ENCODE measurements around the gene STAG1.

DNA sequence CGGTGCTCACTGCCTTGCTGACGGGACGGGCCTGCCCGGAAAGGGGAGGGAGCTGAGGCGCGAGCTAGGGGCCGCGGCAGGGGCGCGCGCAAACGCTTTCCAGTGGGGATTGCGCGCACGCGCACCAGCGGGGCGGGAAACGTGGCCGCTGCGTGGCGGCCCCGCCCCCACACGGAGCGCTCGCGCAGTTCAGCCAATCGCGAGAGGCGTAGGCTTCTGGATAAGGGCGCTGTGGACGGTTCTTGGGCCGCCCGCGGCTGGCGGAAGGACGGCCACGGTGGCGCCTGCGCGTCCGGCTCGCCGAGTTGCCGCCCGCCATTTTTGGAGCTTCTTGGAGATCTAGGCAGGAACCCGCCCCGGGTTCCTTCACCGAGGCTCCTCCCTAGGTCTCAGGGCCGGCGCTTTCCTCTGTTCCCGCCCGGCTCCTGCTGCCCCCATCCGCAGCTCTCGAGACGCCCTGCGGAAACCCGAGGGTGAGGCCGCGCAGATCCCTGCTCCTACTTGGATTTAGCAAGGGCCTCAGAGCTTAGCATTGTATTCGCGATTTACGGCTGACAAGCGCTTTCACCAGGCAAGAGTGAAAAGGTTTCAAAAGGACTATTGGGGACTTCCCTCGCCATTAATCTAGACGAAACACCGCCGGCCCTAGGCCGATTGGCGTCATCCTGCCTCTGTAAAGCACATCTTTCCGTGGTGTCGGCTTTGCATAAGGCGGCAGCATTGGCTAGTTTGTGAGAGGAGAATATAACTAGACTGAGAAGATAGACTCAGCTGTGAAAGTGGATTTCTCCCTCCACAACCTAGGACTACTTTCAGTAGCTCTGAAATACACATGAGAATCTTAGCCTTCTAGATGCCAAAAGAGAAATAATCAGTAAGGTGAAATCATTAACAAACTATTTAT, 496 bp upstream of the STAG1 start:
- TF ChIP-seq, protein P1, sequence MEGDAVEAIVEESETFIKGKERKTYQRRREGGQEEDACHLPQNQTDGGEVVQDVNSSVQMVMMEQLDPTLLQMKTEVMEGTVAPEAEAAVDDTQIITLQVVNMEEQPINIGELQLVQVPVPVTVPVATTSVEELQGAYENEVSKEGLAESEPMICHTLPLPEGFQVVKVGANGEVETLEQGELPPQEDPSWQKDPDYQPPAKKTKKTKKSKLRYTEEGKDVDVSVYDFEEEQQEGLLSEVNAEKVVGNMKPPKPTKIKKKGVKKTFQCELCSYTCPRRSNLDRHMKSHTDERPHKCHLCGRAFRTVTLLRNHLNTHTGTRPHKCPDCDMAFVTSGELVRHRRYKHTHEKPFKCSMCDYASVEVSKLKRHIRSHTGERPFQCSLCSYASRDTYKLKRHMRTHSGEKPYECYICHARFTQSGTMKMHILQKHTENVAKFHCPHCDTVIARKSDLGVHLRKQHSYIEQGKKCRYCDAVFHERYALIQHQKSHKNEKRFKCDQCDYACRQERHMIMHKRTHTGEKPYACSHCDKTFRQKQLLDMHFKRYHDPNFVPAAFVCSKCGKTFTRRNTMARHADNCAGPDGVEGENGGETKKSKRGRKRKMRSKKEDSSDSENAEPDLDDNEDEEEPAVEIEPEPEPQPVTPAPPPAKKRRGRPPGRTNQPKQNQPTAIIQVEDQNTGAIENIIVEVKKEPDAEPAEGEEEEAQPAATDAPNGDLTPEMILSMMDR (IDR thresholded peaks at IDR 0.05): peak in 1 of 3 experiments; percentile 17
- peak; percentile 59 to 72 for TF ChIP-seq POLR2A (IDR thresholded peaks at IDR 0.05)
- TF ChIP-seq POLR2AphosphoS5 (IDR thresholded peaks at IDR 0.05; ENCODE audit: insufficient read depth in 1 of 2, low read depth in 1 of 2): peak; percentile 17 to 91

Measured in vagina (tissue), 2 donors.